Thoracic aorta (tissue), 2 donors: ENCODE results near the gene ZNF423. TPM values are rescaled to one million over a fixed set of nuclear protein-coding genes. Genes with fewer than 3 reads are reported as not detected.

ENCODE experiments used
- ATAC-seq: fragments of 150-250 bp; one replicate; pipeline ENCODE4 v1.8.0; 2017; ENCODE audit warnings: low read depth; ENCODE audit not compliant: insufficient number of reproducible peaks, low FRiP score
- DNase-seq: peaks from one replicate; pipeline ENCODE4 v3.0.0-alpha.2; 2020; ENCODE audit warnings: low spot score
- H3K27ac ChIP-seq, 2 donors: fragments of 200-600 bp; sonication (generic); 1 replicate in 1 of 2; 2 replicates in 1 of 2; pipeline ENCODE4 v1.5.1; 2016; ENCODE audit warnings: mild to moderate bottlenecking in 2 of 2, moderate library complexity in 2 of 2
- H3K27me3 ChIP-seq: fragments of 200-600 bp; sonication (generic); replicated peaks from 2 replicates; pipeline ENCODE4 v1.6.0; 2016; ENCODE audit warnings: mild to moderate bottlenecking; ENCODE audit not compliant: insufficient read depth
- H3K36me3 ChIP-seq: fragments of 200-600 bp; sonication (generic); one replicate; pipeline ENCODE4 v1.5.1; 2016
- H3K4me1 ChIP-seq, 2 donors: fragments of 200-600 bp; sonication (generic); 1 replicate in 1 of 2; 2 replicates in 1 of 2; pipeline versions ENCODE4 v1.5.1 to v1.6.0; 2016; ENCODE audit warnings: low read depth in 2 of 2, mild to moderate bottlenecking in 1 of 2; ENCODE audit not compliant: control insufficient read depth in 1 of 2
- H3K4me3 ChIP-seq: fragments of 200-600 bp; sonication (generic); 2 replicates; pipeline ENCODE4 v1.5.1; 2016; ENCODE audit warnings: mild to moderate bottlenecking
- H3K9me3 ChIP-seq: fragments of 200-600 bp; sonication (generic); 2 replicates; pipeline ENCODE4 v1.5.1; 2016
- CTCF ChIP-seq: fragments of 200-600 bp; sonication (generic); IDR thresholded peaks from one replicate; pipeline ENCODE4 v1.5.1; 2019; ENCODE audit warnings: antibody characterized with exemption
- total RNA-seq, 2 donors: library from RNA; depleted of rRNA; stranded (reverse); fragments of >200 nt; gene quantifications; one replicate each; pipeline versions ENCODE4 v1.1.0 to v1.2.3, GENCODE V29; 2016

ZNF423 gene
- total RNA-seq, 2 donors from 2014 or later, result 16.2 to 22.9 TPM

GRCh38 chr16:49505556-49505955 lies 350.4 kb downstream of the ZNF423 start:
- DNase-seq, result no peak

GRCh38 chr16:49504626-49505025 lies 351.3 kb downstream of the ZNF423 start:
- no peak for TF ChIP-seq CTCF
- DNase-seq (no peak), ATAC-seq (no peak)
- H3K4me3 ChIP-seq, result no peak overlapping the region
- H3K36me3 ChIP-seq, result no peaks in the 10 kb centered on the region
- H3K27me3 ChIP-seq, result no peaks in the 10 kb centered on the region
- H3K9me3 ChIP-seq, result no peaks in the 10 kb centered on the region
- no peak overlapping the region for H3K27ac ChIP-seq
- no peaks in the 10 kb centered on the region for H3K4me1 ChIP-seq

More at GRCh38 chr16:49505556-49505955, 350.4 kb downstream of the ZNF423 start:
- H3K27ac ChIP-seq, result no peak overlapping the region
- H3K9me3 ChIP-seq, result no peaks in the 10 kb centered on the region
- no peak for TF ChIP-seq CTCF
- no peak for ATAC-seq
- H3K4me3 ChIP-seq, result no peak overlapping the region
- H3K36me3 ChIP-seq, result no peaks in the 10 kb centered on the region
- no peaks in the 10 kb centered on the region for H3K27me3 ChIP-seq
- no peaks in the 10 kb centered on the region for H3K4me1 ChIP-seq

- Histone ChIP-seq H3K27ac (no peak overlapping the region), H3K36me3 (no peaks in the 10 kb centered on the region)
- no peak for ATAC-seq
Measured at GRCh38 chr16:49504023-49504364, 351.9 kb downstream of the ZNF423 start.

GRCh38 chr16:49503256-49504022 lies 352.5 kb downstream of the ZNF423 start:
- Histone ChIP-seq H3K9me3 (no peaks in the 10 kb centered on the region), H3K4me1 (no peaks in the 10 kb centered on the region), H3K4me3 (no peak overlapping the region), H3K27me3 (no peaks in the 10 kb centered on the region), H3K27ac (no peak overlapping the region), H3K36me3 (no peaks in the 10 kb centered on the region)
- no peak for TF ChIP-seq CTCF
- DNase-seq (no peak), ATAC-seq (no peak)

More at GRCh38 chr16:49504023-49504364, 351.9 kb downstream of the ZNF423 start:
- Histone ChIP-seq H3K4me1 (no peaks in the 10 kb centered on the region), H3K27me3 (no peaks in the 10 kb centered on the region), H3K9me3 (no peaks in the 10 kb centered on the region), H3K4me3 (no peak overlapping the region)
- DNase-seq, result no peak
- TF ChIP-seq CTCF, result no peak

GRCh38 chr16:49502136-49502881 lies 353.6 kb downstream of the ZNF423 start:
- DNase-seq (no peak), ATAC-seq (no peak)
- Histone ChIP-seq H3K36me3 (no peaks in the 10 kb centered on the region), H3K4me1 (no peaks in the 10 kb centered on the region), H3K27me3 (no peaks in the 10 kb centered on the region), H3K4me3 (no peak overlapping the region), H3K9me3 (no peaks in the 10 kb centered on the region), H3K27ac (no peak overlapping the region)
- TF ChIP-seq CTCF, result no peak
